Right ventricle myocardium superior (tissue), 1 donor: ENCODE measurements around the gene COPB2. TPM values are rescaled to one million over a fixed set of nuclear protein-coding genes. Genes with fewer than 3 reads are reported as not detected.
"Not testable (repeated sequence)": the region's sequence is repeated elsewhere in the genome, so short reads cannot be mapped to it uniquely, and the experiment has no call there.

Experiments used
- ATAC-seq: fragments of 200-7000 bp; cut with Tn5 transposase; one replicate; pipeline ENCODE4 v1.9.1; 2020; ENCODE audit warnings: mild to moderate bottlenecking; ENCODE audit not compliant: poor library complexity
- DNase-seq: peaks from one replicate; pipeline ENCODE4 v3.0.0-alpha.2; 2020
- intact Hi-C: fragments of 100-400 bp; cut with DNase I; formaldehyde crosslinking; loops from one replicate; pipeline ENCODE4 v1.11.2; 2022
- total RNA-seq: library from RNA; stranded (reverse); fragmentation: NEBNext Ultra II Directional; extraction: Animal tissue kit (Norgen Biotek cat#: 25700); gene quantifications from one replicate; pipeline ENCODE4 v1.2.1, GENCODE V29; 2021
- donor health status: DM: no; HTN: yes; CAD: no; lungs with severe emphysema.

The COPB2 gene
- total RNA-seq, 1 donor from 2014 or later: 53.1 TPM

DNA sequence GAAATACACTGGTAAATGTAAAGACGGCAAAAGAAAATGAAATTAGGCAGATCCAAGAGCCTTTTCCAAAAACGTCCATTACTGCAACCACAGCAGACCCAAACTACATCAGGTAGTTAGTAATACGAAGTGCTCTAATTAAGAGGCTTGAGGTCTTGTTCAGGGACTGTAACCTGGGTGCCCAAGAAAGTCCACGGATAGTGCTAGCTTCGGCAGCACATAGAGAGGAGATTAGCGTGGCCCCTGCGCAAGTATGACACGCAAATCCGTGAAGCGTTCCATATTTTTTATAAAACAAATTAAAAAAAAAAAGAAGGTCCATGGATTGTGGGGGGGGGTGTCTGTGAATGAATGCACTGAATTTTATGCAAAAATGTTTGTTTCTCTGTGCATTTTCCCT is 1.4 kb downstream of the COPB2 start:
- intact Hi-C loops: no loop called here
- ATAC-seq: no peak
- no peak for DNase-seq

- ATAC-seq, DNase-seq, intact Hi-C loops: not testable (repeated sequence)
Measured at GRCh38 chr3:139382291-139382690, 7.2 kb downstream of the COPB2 start.

DNA sequence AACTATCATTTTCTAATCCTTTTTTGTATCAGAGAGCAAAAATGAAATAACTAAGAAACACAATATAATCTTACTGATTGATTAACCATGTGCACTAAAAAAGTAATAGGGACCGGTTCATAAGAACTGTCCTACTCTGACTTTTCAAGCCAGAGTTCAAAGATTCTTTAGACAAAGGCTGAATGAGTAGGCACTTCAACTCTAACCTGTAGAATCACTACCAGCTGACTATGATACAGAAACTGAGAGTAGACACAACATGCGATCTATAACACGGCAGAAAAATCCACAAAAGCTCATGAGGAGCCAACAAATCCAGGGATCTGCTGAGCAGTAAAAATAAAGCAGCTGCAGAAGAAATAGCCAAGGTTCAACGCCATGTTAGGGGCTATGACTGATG is 8.9 kb downstream of the COPB2 start:
- DNase-seq: no peak
- ATAC-seq: no peak
- intact Hi-C loops: no loop called here

DNA sequence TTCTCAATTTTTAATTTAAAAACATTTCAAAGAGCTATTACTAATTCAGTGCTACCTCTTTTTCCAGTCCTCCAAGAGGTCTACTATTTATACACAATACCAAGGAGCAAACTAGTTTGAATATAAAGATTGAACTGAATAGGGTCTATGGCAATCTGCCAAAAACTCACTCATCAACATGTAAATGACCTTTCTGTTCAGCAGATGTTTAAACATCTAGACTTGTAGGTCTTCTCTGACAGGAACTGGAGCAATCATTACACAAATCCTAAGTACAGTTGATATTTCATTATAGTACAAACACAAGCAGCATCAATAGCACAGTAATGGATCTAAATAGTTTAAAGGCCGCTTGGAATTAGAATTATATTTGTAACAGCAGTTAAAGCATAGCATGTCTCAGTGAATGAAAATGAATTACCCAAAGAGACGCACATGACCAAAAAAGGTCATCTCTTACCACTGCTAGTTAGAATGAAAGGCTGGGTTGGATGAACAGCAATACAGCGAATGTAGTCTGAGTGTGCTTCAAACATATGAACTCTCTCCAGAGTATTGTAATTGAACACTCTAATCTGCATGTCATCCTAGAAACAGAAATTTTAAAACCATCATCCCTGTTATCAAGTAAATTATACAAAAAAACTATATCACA is 10.7 kb downstream of the COPB2 start:
- intact Hi-C loops: no loop called here
- DNase-seq (no peak), ATAC-seq (no peak)

GRCh38 chr3:139377378-139377777 is 12.1 kb downstream of the COPB2 start:
- no peak for DNase-seq
- no peak for ATAC-seq
- intact Hi-C loops: no loop called here

- intact Hi-C loops: no loop called here
- DNase-seq: no peak
- no peak for ATAC-seq
Measured at GRCh38 chr3:139374099-139374498, 15.3 kb downstream of the COPB2 start.

GRCh38 chr3:139364549-139364948 is 24.9 kb downstream of the COPB2 start:
- DNase-seq: no peak
- intact Hi-C loops: no loop called here
- no peak for ATAC-seq

DNA sequence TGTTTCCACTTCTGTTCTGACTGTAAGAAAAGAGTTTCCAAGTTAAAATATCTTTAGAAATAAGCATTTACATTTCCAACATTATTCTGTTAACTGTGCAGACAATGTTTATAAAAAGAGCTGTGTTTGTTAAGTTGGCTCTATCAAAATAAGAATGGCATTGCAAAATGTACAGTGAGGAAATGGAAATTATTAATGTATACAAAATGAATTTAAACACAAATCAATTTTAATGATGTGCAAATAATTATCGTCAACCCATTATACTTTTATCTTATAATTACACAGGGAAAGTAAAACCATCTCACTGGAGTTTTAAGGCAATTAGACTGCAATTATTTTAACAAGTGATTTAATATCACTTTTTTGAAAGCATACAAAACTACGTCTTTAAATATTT is 28.2 kb downstream of the COPB2 start:
- ATAC-seq (no peak), DNase-seq (no peak)
- intact Hi-C loops: no loop called here

DNA sequence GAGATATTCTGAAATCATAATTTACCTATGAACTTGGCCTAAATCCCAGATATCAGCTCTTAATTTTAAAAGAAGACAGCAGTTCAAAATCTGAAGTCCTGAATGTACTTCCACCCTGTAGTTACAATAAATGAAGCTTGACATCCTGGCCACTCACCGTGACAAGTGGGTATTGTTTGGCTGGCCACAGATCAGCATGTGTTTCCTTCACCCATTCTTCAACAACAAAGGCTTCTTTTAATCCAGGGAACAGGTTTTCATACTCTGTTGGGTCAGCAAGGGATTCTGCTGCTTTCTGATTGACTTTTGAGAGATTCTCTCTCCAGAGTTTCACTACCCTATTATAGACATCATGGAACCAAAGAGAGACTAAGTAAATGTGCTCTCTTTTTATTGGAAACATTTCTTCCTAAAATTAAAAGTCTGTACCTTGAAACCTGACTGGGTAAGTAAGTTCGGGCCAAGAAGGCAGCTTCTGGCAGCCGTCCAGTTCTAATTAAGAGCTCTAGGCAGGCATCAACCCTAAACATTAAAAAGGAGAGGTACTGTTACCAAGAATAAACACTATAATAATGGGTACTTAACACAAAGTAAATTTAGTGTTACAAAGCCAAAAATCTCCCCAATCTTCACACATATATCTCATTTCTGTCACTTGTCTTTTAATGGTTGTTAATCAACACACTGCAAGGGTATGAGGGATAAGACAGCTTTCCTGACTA is 30.4 kb downstream of the COPB2 start:
- no peak for DNase-seq
- ATAC-seq: peak; percentile 52
- intact Hi-C loops: no loop called here

DNA sequence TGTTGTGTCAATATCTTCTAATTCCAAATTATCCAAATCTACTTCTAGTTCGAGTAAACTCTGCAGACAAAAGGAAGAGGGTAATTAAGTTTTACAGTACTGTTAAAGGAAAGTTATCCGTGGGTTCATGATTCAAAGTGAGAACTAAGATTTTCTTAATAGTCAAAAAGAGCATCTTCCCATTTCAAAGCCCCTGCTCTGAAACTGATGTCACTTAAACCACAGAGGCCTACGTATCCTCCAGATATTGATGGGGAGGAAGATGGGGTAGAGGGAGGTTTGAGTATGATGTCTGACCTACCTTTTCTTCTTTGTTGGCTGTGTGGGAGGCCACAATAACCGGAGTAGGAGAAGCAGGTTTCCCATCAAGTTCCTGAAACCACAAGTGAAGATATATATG is 31.5 kb downstream of the COPB2 start:
- intact Hi-C loops: no loop called here
- DNase-seq: no peak
- no peak for ATAC-seq

DNA sequence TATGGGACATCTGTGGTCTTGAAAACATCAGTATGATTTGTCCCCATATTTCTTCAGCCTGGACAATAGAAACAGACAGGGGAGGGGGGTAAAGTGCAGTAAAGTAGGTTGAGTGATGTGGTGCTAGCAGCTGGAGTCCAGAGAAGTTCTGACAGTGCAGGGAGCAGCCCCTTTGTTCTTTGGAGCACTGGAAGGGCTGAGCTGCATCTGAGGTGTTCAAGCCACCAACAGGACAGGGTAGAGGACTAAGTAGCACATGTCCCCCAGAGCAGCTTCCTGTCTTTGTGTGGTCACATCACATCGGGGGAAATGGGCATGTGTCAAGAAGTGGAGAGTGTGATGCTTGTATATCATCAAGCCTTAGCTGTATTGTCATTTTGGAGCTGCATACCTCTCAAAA is 33.6 kb downstream of the COPB2 start:
- no peak for ATAC-seq
- DNase-seq: no peak
- intact Hi-C loops: no loop called here

- peak; percentile 52 for ATAC-seq
- DNase-seq: peak; percentile 42
- intact Hi-C loops: no loop called here
Measured at GRCh38 chr3:139355476-139355875, 34.0 kb downstream of the COPB2 start.

DNA sequence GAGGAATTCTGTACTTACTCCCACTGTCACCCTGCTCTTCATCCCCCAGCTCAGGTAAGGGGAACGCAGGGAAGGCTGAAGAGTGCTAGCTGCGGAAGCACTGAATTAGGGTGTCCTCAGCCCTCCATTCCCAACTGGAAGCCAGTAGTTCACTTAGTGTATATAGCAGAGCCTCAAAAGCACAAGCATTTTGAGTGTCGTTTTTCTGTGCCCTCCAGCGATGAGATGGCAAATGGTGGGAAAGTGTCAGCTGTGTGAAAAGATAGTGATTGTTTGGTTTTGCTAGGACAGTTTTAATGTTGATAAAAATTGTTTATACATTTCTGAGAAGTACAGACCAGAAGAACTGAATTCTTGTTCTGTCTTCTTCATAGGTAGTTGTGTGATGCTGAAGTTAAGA is 34.8 kb downstream of the COPB2 start:
- DNase-seq (no peak), ATAC-seq (no peak)
- intact Hi-C loops: no loop called here

GRCh38 chr3:139353920-139354556 is 35.4 kb downstream of the COPB2 start:
- peak; percentile 45 for ATAC-seq
- intact Hi-C loops: no loop called here
- DNase-seq: no peak

- intact Hi-C loops: no loop called here
- ATAC-seq (no peak), DNase-seq (no peak)
Measured at GRCh38 chr3:139346771-139347170, 42.7 kb downstream of the COPB2 start.

DNA sequence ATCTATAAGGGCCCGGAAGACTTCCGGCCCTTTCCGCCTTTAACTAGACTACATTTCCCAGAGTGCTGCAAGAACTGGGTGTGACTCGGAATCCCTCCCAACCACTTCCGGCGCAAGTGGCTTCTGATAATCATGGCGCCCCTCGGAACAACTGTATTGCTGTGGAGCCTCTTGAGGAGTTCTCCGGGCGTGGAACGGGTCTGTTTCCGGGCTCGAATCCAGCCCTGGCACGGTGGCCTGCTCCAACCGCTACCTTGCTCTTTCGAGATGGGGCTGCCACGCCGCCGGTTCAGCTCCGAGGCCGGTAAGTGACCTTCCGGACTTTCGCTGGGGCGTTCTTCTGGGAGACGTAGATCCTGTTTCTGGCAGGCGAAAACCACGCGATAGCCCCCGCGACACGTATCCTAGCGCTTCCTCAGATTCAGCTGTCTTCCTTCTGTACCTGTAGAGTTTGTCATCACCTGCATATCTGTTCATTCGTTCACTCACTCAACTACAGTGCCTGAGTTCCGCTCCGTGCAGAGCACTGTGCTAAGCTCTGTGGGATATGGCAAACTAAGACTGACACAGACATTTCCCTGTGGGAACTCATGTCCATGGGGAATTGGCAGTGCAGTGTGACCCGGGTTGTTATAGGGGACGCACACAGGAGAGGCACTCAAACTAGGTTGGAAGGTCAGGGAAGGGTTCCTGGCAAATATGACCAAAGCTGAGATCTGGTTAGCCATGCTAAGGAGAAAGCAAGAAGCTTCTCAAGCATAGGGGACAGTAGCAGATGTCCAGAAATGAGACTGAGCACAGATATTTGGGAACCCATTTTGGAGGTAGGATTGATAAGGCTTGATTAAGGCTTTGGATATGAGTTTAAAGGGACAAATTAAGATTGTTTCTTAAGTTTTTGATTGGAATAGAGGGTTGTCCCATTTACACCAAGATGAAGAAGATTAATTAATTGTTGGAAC is 45.3 kb downstream of the COPB2 start, which contains the start of gene MRPS22:
TSS of gene MRPS22 (plus strand) at position 126 of the 962 bp plus-strand sequence. CDS start at position 133, 7 bp downstream.
- peak; percentile 98 for ATAC-seq
- DNase-seq: peak; percentile 86
- intact Hi-C loops: no loop called here

DNA sequence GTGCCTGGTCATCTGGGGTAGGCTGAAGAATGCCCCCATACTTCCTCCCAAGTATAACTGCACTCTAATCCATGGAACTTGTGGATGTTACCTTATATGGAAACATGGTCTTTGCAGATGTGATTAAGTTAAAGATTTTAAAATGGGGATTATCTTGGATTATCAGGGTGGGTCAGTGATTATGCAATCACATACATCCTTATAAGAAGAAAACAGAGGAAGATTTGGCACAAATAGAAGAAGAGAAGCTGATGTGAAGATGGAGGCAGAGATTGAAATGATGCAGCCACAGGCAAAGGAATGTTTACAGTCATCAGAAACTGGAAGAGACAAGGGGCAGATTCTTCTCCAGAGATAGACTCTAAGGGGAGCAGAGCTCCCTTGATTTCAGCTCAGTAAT is 47.4 kb downstream of the COPB2 start:
- intact Hi-C loops: no loop called here
- no peak for ATAC-seq
- no peak for DNase-seq

- DNase-seq: no peak
- intact Hi-C loops: no loop called here
- ATAC-seq: no peak
Measured at GRCh38 chr3:139340784-139341183, 48.7 kb downstream of the COPB2 start.
